Measurements from ENCODE around the gene CEP72. TPM values are rescaled to one million over a fixed set of nuclear protein-coding genes. Genes with fewer than 3 reads are reported as not detected.
"Not testable (repeated sequence)": the region's sequence is repeated elsewhere in the genome, so short reads cannot be mapped to it uniquely, and the experiment has no call there.

Gene CEP72
- polyA plus RNA-seq, 4 donors: 7.2 to 10.7 (median 8.9) TPM

- no peak for DNase-seq (ENCODE audit: low read depth in 4 of 4, low spot score in 3 of 4)
Observed at GRCh38 chr5:610744-611730, 1.1 kb upstream of the CEP72 start.

- DNase-seq (ENCODE audit: low read depth in 4 of 4, low spot score in 3 of 4): no peak
Observed at GRCh38 chr5:612498-613424, 621 bp downstream of the CEP72 start.

GRCh38 chr5:616484-617039 lies 4.4 kb downstream of the CEP72 start:
- no peak for DNase-seq (ENCODE audit: low read depth in 4 of 4, low spot score in 3 of 4)

DNA sequence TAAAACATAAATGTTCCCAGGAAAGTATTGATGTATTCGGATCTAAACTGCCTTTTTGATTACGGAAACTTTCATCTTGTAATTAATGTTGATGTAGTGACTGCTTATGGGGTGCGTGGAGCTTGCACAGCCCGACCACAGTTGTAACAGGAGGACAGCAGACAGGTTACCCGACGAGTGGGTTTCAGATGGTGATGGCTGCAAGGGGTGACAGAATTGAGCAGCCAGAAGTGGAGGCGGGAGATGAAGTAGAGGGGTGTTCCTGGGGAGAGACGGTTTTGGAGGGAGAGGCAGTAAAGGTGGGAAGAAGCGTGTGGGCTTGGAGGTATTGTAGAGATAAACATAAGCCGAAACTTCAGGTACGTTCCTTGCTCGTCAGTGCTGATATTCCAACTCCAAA lies 5.8 kb downstream of the CEP72 start:
- DNase-seq (ENCODE audit: low read depth in 4 of 4, low spot score in 3 of 4): no peak

- DNase-seq (ENCODE audit: low read depth in 4 of 4, low spot score in 3 of 4): no peak
Observed at GRCh38 chr5:618450-618849, 6.3 kb downstream of the CEP72 start.

- no peak for DNase-seq (ENCODE audit: low read depth in 4 of 4, low spot score in 3 of 4)
Observed at GRCh38 chr5:619444-619843, 7.3 kb downstream of the CEP72 start.

GRCh38 chr5:620152-620551 lies 8.0 kb downstream of the CEP72 start:
- no peak for DNase-seq (ENCODE audit: low read depth in 4 of 4, low spot score in 3 of 4)

- DNase-seq (ENCODE audit: low read depth in 4 of 4, low spot score in 3 of 4): no peak
Observed at GRCh38 chr5:620586-621180, 8.5 kb downstream of the CEP72 start.

GRCh38 chr5:621341-621761 lies 9.2 kb downstream of the CEP72 start:
- no peak for DNase-seq (ENCODE audit: low read depth in 4 of 4, low spot score in 3 of 4)

- no peak for DNase-seq (ENCODE audit: low read depth in 4 of 4, low spot score in 3 of 4)
Observed at GRCh38 chr5:622359-622758, 10.2 kb downstream of the CEP72 start.

- DNase-seq (ENCODE audit: low read depth in 4 of 4, low spot score in 3 of 4): no peak
Observed at GRCh38 chr5:622946-623522, 10.9 kb downstream of the CEP72 start.

DNA sequence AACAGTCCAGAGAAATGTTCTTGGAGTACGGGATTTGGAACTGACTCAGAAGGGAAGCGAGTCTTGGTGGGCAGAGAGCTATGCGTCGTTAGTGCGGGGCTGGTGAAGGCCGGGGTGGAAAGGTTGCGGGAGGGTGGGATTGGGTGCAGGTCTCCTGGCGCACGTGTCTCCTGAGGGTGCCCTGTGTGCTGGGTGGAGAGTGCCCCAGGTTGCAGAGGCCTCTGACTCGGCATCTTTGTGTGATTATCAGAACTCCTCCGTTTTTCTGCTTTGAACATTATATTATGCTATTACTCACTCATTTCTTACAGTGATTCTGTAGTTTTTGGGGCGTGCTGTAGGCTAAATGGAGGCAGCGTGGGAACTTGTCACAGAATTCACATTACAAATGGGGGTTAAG lies 11.4 kb downstream of the CEP72 start:
- no peak for DNase-seq (ENCODE audit: low read depth in 4 of 4, low spot score in 3 of 4)

DNA sequence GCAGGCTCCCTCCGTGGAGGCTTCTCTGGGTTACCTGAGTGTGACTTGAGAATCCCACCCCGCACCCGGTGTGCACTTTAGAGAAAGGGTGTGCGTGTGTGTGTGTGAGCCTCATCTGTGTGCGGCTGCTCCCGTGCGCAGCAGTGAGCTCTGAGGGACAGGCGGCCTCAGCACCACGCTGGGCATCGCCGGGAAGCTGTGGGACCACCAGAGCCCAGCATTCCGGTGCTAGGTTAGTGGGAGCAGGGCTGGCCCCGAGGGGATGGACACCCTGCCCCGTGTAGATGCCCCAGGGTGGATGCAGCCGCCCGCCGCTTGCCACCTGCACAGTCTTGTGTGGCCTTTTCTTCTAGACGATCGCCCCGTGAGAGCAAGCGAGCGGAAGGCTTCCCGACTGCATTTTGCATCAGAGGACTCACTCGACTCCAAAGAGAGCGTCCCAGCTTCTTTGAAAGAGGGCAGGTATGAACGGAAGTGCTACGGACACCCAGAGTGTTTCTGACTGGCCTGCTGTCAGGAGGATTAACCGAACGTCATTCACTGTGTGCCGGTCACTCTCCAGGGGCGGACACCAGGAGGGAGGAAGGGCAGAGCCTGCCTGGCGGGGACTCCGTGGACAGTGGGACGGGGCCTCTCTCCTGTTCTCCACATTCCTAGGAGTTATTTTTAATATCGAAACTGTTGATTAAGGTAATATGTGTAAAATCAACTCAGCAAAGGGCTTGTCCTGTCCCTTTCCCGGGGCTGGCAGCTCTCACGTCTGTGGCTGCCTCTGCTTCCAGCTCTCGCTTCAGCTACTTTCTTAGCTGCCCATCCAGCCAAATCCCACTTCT lies 12.2 kb downstream of the CEP72 start:
- DNase-seq (ENCODE audit: low read depth in 4 of 4, low spot score in 3 of 4): no peak

GRCh38 chr5:624951-625230 lies 12.8 kb downstream of the CEP72 start:
- no peak for DNase-seq (ENCODE audit: low read depth in 4 of 4, low spot score in 3 of 4)

GRCh38 chr5:625516-625915 lies 13.4 kb downstream of the CEP72 start:
- DNase-seq (ENCODE audit: low read depth in 4 of 4, low spot score in 3 of 4): no peak

DNA sequence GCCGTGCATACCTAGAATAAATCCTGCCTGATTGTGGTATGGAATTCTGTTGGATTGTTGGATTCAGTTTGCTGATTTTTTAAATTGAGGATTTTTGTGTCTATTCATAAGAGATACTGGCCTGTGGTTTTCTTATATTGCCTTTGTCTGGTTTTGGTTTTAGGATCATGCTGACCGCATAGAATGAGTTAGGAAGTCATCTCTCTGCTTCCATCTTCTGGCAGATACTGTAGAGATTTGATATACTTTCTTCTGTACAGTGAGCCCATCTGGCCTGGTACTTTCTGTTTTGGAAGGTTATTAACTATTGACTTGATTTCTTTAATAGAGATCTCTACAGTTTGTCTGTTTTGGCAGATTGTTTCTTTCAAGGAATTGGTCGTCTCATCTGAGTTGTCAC lies 14.7 kb downstream of the CEP72 start:
- no peak for DNase-seq (ENCODE audit: low read depth in 4 of 4, low spot score in 3 of 4)

- DNase-seq (ENCODE audit: low read depth in 4 of 4, low spot score in 3 of 4): no peak
Observed at GRCh38 chr5:627840-628239, 15.7 kb downstream of the CEP72 start.

DNA sequence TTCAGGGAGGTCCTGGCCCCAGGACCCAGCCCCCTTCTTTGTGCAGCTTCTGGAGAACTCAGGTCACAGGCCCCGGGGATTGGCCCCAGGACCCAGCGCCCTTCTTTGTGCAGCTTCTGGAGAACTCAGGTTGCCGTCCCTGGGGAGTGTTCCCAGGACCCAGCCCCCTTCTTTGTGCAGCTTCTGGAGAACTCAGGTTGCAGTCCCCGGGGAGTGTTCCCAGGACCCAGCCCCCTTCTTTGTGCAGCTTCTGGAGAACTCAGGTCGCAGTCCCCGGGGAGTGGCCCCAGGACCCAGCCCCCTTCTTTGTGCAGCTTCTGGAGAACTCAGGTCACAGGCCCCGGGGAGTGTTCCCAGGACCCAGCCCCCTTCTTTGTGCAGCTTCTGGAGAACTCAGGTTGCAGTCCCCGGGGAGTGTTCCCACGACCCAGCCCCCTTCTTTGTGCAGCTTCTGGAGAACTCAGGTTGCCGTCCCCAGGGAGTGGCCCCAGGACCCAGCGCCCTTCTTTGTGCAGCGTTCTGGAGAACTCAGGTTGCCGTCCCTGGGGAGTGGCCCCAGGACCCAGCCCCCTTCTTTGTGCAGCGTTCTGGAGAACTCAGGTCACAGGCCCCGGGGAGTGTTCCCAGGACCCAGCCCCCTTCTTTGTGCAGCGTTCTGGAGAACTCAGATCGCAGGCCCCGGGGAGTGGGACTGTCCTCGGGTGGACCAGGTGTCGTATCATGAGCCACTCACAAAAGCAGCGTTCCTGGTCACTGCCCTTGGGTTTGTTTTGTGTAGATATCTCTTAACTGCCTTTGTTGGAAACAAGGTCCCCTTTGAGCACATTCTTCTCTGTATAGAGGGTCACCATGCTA lies 16.4 kb downstream of the CEP72 start:
- not testable (repeated sequence) for DNase-seq (ENCODE audit: low read depth in 4 of 4, low spot score in 3 of 4)

DNA sequence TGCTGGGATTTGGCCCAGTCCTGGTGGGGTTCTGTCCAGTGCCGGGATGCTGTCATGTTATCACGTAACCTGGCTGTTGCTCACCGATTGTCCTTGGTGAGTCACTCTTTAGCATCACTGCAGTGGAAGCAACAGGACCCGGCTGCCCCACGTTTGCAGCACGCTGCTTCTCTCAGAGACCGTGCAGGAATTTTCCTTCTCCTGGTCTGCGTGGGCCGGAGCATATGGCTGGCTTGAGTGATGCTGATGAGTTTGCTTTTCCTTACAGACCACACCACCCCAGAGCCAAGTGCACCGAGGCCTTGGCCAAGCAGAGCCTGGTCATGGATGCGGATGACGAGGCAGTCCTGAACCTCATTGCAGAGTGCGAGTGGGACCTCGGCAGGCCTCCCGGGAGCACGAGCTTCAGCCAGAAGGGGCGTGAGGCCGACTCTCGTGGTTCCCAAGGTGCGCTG lies 21.4 kb downstream of the CEP72 start:
- no peak for DNase-seq (ENCODE audit: low read depth in 4 of 4, low spot score in 3 of 4)
